HUES6 (cell line): ENCODE data around the gene HPGD.

ENCODE experiments used
- H3K27ac ChIP-seq: 2 replicates; pipeline ENCODE4 v1.7.0; 2013; ENCODE audit warnings: low read depth, mild to moderate bottlenecking, low read length, inconsistent platforms
- H3K27me3 ChIP-seq: 2 replicates; pipeline ENCODE4 v1.6.1; 2013; ENCODE audit warnings: low read length; ENCODE audit not compliant: control insufficient read depth, insufficient read depth
- H3K36me3 ChIP-seq: 2 replicates; pipeline ENCODE4 v1.6.1; 2013; ENCODE audit warnings: low read length; ENCODE audit not compliant: control insufficient read depth, insufficient read depth
- H3K4me1 ChIP-seq: 2 replicates; pipeline ENCODE4 v1.6.1; 2013; ENCODE audit warnings: low read length; ENCODE audit not compliant: control insufficient read depth, insufficient read depth
- H3K4me3 ChIP-seq: 2 replicates; pipeline ENCODE4 v1.5.1; 2013; ENCODE audit warnings: low read depth, low read length
- H3K9ac ChIP-seq: one replicate; pipeline ENCODE4 v1.6.1; 2013; ENCODE audit warnings: mild to moderate bottlenecking, low read length
- H3K9me3 ChIP-seq: 2 replicates; pipeline ENCODE4 v1.6.1; 2013; ENCODE audit warnings: low read depth, low read length; ENCODE audit not compliant: control insufficient read depth, insufficient read depth

The HPGD gene

GRCh38 chr4:174475528-174475927 is 46.8 kb downstream of the HPGD start:
- no peaks in the 10 kb centered on the region for H3K4me1 ChIP-seq
- no peak overlapping the region for H3K4me3 ChIP-seq
- H3K36me3 ChIP-seq, result no peaks in the 10 kb centered on the region
- no peaks in the 10 kb centered on the region for H3K9me3 ChIP-seq
- H3K27me3 ChIP-seq, result no peaks in the 10 kb centered on the region
- H3K27ac ChIP-seq, result no peak overlapping the region
- H3K9ac ChIP-seq, result no peak overlapping the region

- no peaks in the 10 kb centered on the region for H3K9me3 ChIP-seq
- H3K4me1 ChIP-seq, result no peaks in the 10 kb centered on the region
- no peak overlapping the region for H3K9ac ChIP-seq
- H3K4me3 ChIP-seq, result no peak overlapping the region
- H3K27ac ChIP-seq, result no peak overlapping the region
- no peaks in the 10 kb centered on the region for H3K36me3 ChIP-seq
- H3K27me3 ChIP-seq, result no peaks in the 10 kb centered on the region
These were observed 47.7 kb downstream of the HPGD start for GRCh38 chr4:174474457-174475075.

GRCh38 chr4:174467107-174467506 is 55.2 kb downstream of the HPGD start:
- Histone ChIP-seq H3K27me3 (no peaks in the 10 kb centered on the region), H3K9ac (no peak overlapping the region), H3K4me3 (no peak overlapping the region), H3K36me3 (no peaks in the 10 kb centered on the region; the same call in 1 of the 2 replicates), H3K9me3 (peaks cover 7% of the 10 kb centered on the region), H3K4me1 (no peaks in the 10 kb centered on the region), H3K27ac (no peak overlapping the region)

- Histone ChIP-seq H3K27me3 (no peaks in the 10 kb centered on the region), H3K4me3 (no peak overlapping the region), H3K27ac (no peak overlapping the region), H3K9me3 (peaks cover 7% of the 10 kb centered on the region), H3K4me1 (no peaks in the 10 kb centered on the region), H3K36me3 (no peaks in the 10 kb centered on the region; the same call in 1 of the 2 replicates), H3K9ac (no peak overlapping the region)
These were observed 57.3 kb downstream of the HPGD start for GRCh38 chr4:174464949-174465348.

- Histone ChIP-seq H3K9me3 (peaks cover 7% of the 10 kb centered on the region), H3K36me3 (no peaks in the 10 kb centered on the region; the same call in 1 of the 2 replicates), H3K9ac (no peak overlapping the region), H3K4me3 (no peak overlapping the region), H3K27me3 (no peaks in the 10 kb centered on the region), H3K4me1 (no peaks in the 10 kb centered on the region), H3K27ac (no peak overlapping the region)
These were observed 60.7 kb downstream of the HPGD start for GRCh38 chr4:174461466-174462106.

GRCh38 chr4:174460684-174461083 is 61.6 kb downstream of the HPGD start:
- Histone ChIP-seq H3K27me3 (no peaks in the 10 kb centered on the region), H3K27ac (no peak overlapping the region), H3K4me3 (no peak overlapping the region)

GRCh38 chr4:174457468-174457867 is 64.8 kb downstream of the HPGD start:
- Histone ChIP-seq H3K36me3 (no peaks in the 10 kb centered on the region), H3K4me1 (peaks cover 6% of the 10 kb centered on the region), H3K4me3 (no peak overlapping the region), H3K9ac (no peak overlapping the region), H3K27me3 (no peaks in the 10 kb centered on the region), H3K27ac (no peak overlapping the region), H3K9me3 (no peaks in the 10 kb centered on the region)

More at GRCh38 chr4:174460684-174461083, 61.6 kb downstream of the HPGD start:
- peaks cover 7% of the 10 kb centered on the region for H3K9me3 ChIP-seq
- H3K9ac ChIP-seq, result no peak overlapping the region
- H3K36me3 ChIP-seq, result no peaks in the 10 kb centered on the region; the same call in 1 of the 2 replicates
- no peaks in the 10 kb centered on the region for H3K4me1 ChIP-seq

- Histone ChIP-seq H3K9me3 (no peaks in the 10 kb centered on the region), H3K27me3 (no peaks in the 10 kb centered on the region), H3K4me3 (no peak overlapping the region), H3K27ac (no peak overlapping the region), H3K36me3 (no peaks in the 10 kb centered on the region), H3K9ac (no peak overlapping the region), H3K4me1 (peaks cover 19% of the 10 kb centered on the region)
These were observed 67.3 kb downstream of the HPGD start for GRCh38 chr4:174454815-174455473.

GRCh38 chr4:174451718-174452296 is 70.5 kb downstream of the HPGD start:
- Histone ChIP-seq H3K9me3 (peaks cover under 1% of the 10 kb centered on the region; the same call in 1 of the 2 replicates), H3K9ac (no peak overlapping the region), H3K36me3 (no peaks in the 10 kb centered on the region), H3K27me3 (no peaks in the 10 kb centered on the region), H3K27ac (peak overlapping the region; percentile 65; the same call in 1 of the 2 replicates), H3K4me1 (peaks cover 19% of the 10 kb centered on the region), H3K4me3 (no peak overlapping the region)

- H3K27me3 ChIP-seq, result no peaks in the 10 kb centered on the region
- H3K4me1 ChIP-seq, result peaks cover 19% of the 10 kb centered on the region
- H3K27ac ChIP-seq, result no peak overlapping the region
- no peaks in the 10 kb centered on the region for H3K36me3 ChIP-seq
- H3K9ac ChIP-seq, result no peak overlapping the region
- H3K9me3 ChIP-seq, result peaks cover 9% of the 10 kb centered on the region; the same call in 1 of the 2 replicates
- H3K4me3 ChIP-seq, result no peak overlapping the region
These were observed 71.5 kb downstream of the HPGD start for GRCh38 chr4:174450786-174451125.
